Bronchial epithelial cell (primary cell): ENCODE measurements around the gene TMEM183A. TPM values are rescaled to one million over a fixed set of nuclear protein-coding genes. Genes with fewer than 3 reads are reported as not detected.

Experiments used
- DNase-seq: peaks from one replicate; pipeline ENCODE4 v3.0.0-alpha.2; 2010; ENCODE audit warnings: low read depth
- FAIRE-seq: peaks from 2 replicates; lab custom pipeline; 2011; peaks lifted over from hg19 to GRCh38; lab: Jason Lieb, UNC
- H3K27me3 ChIP-seq: 2 replicates; pipeline ENCODE4 v1.5.1; 2011; ENCODE audit warnings: low read length; ENCODE audit not compliant: control insufficient read depth, insufficient read depth
- H3K36me3 ChIP-seq: 2 replicates; pipeline ENCODE4 v1.5.1; 2011; ENCODE audit warnings: low read length; ENCODE audit not compliant: control insufficient read depth, insufficient read depth
- H3K4me3 ChIP-seq: 2 replicates; pipeline ENCODE4 v1.5.1; 2011; ENCODE audit warnings: mild to moderate bottlenecking, low read depth, low read length, control low read depth
- total RNA-seq: library from RNA; depleted of rRNA; stranded (reverse); fragments of >200 nt; gene quantifications from 2 replicates; pipeline ENCODE4 v1.2.1, GENCODE V29; 2014
- TF ChIP-seq, protein P1 (sequence below): IDR thresholded peaks from 2 replicates; pipeline ENCODE4 v1.5.1; 2011; ENCODE audit warnings: mild to moderate bottlenecking, moderate library complexity, low read length, control low read depth, inconsistent platforms; ENCODE audit not compliant: insufficient read depth, severe bottlenecking

TMEM183A gene
- total RNA-seq, 1 donor from 2014 or later: 126 TPM

GRCh38 chr1:203069030-203069747 lies 62.0 kb downstream of the TMEM183A start:
- no peaks in the 10 kb centered on the region for H3K27me3 ChIP-seq
- TF ChIP-seq, protein P1, sequence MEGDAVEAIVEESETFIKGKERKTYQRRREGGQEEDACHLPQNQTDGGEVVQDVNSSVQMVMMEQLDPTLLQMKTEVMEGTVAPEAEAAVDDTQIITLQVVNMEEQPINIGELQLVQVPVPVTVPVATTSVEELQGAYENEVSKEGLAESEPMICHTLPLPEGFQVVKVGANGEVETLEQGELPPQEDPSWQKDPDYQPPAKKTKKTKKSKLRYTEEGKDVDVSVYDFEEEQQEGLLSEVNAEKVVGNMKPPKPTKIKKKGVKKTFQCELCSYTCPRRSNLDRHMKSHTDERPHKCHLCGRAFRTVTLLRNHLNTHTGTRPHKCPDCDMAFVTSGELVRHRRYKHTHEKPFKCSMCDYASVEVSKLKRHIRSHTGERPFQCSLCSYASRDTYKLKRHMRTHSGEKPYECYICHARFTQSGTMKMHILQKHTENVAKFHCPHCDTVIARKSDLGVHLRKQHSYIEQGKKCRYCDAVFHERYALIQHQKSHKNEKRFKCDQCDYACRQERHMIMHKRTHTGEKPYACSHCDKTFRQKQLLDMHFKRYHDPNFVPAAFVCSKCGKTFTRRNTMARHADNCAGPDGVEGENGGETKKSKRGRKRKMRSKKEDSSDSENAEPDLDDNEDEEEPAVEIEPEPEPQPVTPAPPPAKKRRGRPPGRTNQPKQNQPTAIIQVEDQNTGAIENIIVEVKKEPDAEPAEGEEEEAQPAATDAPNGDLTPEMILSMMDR: no peak
- FAIRE-seq (no peak), DNase-seq (no peak)
- peaks cover 1% of the 10 kb centered on the region for H3K36me3 ChIP-seq
- no peak overlapping the region for H3K4me3 ChIP-seq

DNA sequence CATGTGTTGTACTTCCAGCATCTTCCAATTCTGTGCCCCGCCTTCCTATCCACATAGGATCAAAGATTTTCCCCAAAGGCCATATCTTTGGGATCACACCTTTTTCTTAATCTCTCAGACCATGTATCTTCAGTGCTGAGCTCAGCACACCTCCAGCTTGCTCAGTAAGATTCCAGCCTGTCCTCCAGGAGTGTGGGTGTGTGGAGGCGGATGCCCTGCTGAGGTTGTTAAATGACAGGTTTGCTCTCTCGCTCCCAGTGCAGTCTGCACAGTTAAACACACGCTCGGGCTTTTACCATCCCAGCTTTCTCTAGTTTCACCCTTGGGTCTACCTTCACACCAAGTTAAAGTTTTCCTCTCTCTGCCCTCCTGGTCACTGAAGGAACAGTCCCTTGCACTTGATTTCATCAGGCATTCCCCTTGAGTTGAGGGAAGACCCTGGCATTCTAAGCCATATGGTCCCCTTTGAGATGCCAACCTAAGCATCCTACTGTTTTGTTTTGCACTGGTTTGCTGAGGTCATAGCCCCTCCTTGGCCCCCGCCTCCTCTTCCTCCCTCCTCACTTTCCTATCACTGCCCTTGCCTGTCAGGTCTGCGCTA lies 64.9 kb downstream of the TMEM183A start:
- TF ChIP-seq, protein P1: no peak
- H3K36me3 ChIP-seq: no peaks in the 10 kb centered on the region
- no peaks in the 10 kb centered on the region for H3K27me3 ChIP-seq
- DNase-seq: no peak
- no peak overlapping the region for H3K4me3 ChIP-seq
- no peak for FAIRE-seq

DNA sequence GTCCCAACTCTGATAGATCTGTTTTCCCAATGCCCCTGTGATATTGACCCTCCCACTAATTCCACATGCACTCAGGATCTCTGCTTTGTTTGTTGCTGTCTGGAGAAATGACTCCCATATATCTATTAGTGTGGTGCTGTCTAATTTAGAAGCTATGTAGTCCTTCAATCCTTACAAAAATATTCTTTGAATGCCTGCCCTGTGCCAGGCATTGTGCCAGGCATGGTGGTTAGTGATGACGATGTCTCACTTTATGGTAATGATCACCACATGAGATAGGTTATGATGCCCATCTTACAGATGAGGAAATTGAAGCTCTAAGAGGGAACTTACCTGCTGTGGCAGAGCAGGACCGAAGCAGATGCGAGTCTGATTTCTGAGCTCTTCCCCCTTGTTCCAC lies 65.7 kb downstream of the TMEM183A start:
- TF ChIP-seq, protein P1: no peak
- FAIRE-seq (no peak), DNase-seq (no peak)
- no peaks in the 10 kb centered on the region for H3K36me3 ChIP-seq
- H3K4me3 ChIP-seq: no peak overlapping the region
- H3K27me3 ChIP-seq: no peaks in the 10 kb centered on the region

DNA sequence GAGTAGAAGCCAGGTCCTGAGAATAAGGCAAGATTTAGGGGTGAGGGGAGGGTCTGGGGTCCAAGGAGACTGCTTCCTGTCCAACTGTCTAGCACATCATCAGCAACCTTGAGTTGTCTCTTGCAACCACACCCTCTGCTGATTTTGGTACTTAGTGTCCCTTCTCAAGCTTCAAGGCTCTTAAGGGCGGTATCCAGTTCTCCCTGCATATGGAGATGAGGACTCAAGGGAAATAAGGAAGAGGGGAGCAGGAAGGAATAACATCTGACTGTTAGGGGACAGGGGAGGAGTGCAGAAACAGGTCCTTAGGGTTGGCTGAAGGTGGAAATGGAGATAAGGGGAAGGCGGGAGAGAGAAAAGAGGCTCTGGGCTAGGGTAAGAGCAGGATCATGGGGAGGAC lies 66.3 kb downstream of the TMEM183A start:
- Histone ChIP-seq H3K36me3 (no peaks in the 10 kb centered on the region), H3K4me3 (no peak overlapping the region), H3K27me3 (no peaks in the 10 kb centered on the region)
- DNase-seq: no peak
- TF ChIP-seq, protein P1: no peak
- no peak for FAIRE-seq

Other genes starting within 250 kb of the TMEM183A start
- 74.0 and 102 TPM in 2 replicates for gene KDM5B, start 199.0 kb upstream of the TMEM183A start, total RNA-seq
- 0.51 TPM in 1 of 2 replicates, not detected in the other for gene PCAT6, start 196.4 kb upstream of the TMEM183A start, total RNA-seq
- 3.9 and 10.4 TPM in 2 replicates for gene RABIF, start 118.2 kb upstream of the TMEM183A start, total RNA-seq
- 51.1 and 71.6 TPM in 2 replicates for gene KLHL12, start 80.1 kb upstream of the TMEM183A start, total RNA-seq
- 178 and 212 TPM in 2 replicates for gene ADIPOR1, start 49.1 kb upstream of the TMEM183A start, total RNA-seq
- gene CYB5R1, start 40.1 kb upstream of the TMEM183A start, total RNA-seq: 101 and 112 TPM in 2 replicates
- 4.2 and 9.2 TPM in 2 replicates for gene PPFIA4, start 19.1 kb downstream of the TMEM183A start, total RNA-seq
- gene MYOG, start 78.6 kb downstream of the TMEM183A start, total RNA-seq: not detected in 2 replicates
- under 0.01 TPM in 1 of 2 replicates, not detected in the other for gene ADORA1, start 120.4 kb downstream of the TMEM183A start, total RNA-seq
- not detected in 2 replicates for gene MYBPH, start 168.5 kb downstream of the TMEM183A start, total RNA-seq
- gene CHI3L1, start 179.3 kb downstream of the TMEM183A start, total RNA-seq: 0.79 and 1.7 TPM in 2 replicates
- under 0.01 TPM in 2 replicates for gene CHIT1, start 222.3 kb downstream of the TMEM183A start, total RNA-seq